HG03039 (cell line): ENCODE data around the gene ZSWIM8.
"Not testable (repeated sequence)": the region's sequence is repeated elsewhere in the genome, so short reads cannot be mapped to it uniquely, and the experiment has no call there.

ENCODE experiments used
- ATAC-seq: cut with Tn5 transposase; IDR thresholded peaks from one replicate; pipeline ENCODE4 v1.9.1; 2021; ENCODE audit warnings: mild to moderate bottlenecking, moderate library complexity; ENCODE audit not compliant: unreplicated experiment

ZSWIM8 gene

GRCh38 chr10:73785211-73785720, at the start of gene ZSWIM8:
Gene ZSWIM8, plus strand, starts transcription at chr10:73785606. Its CDS starts 273 bp downstream, at chr10:73785879.
- peak; percentile 76 for ATAC-seq

- not testable (repeated sequence) for ATAC-seq
These were observed 44.7 kb upstream of the ZSWIM8 start for GRCh38 chr10:73740501-73741254.

- no peak for ATAC-seq
These were observed 43.0 kb upstream of the ZSWIM8 start for GRCh38 chr10:73742454-73742734.

GRCh38 chr10:73743327-73743904, 42.0 kb upstream of the ZSWIM8 start:
- no peak for ATAC-seq

GRCh38 chr10:73743905-73744663, 41.3 kb upstream of the ZSWIM8 start, which contains the start of gene SEC24C:
Gene SEC24C, plus strand, starts transcription at chr10:73744372. Its CDS starts 2,461 bp downstream, at chr10:73746833.
- peak; percentile 88 for ATAC-seq

GRCh38 chr10:73744664-73744975, 40.8 kb upstream of the ZSWIM8 start:
- peak; percentile 22 for ATAC-seq

- no peak for ATAC-seq
These were observed 38.7 kb upstream of the ZSWIM8 start for GRCh38 chr10:73746721-73747120.

GRCh38 chr10:73750819-73751218, 34.6 kb upstream of the ZSWIM8 start:
- no peak for ATAC-seq

- no peak for ATAC-seq
These were observed 29.2 kb upstream of the ZSWIM8 start for GRCh38 chr10:73756183-73756582.

GRCh38 chr10:73758704-73759511, 26.5 kb upstream of the ZSWIM8 start:
- no peak for ATAC-seq

GRCh38 chr10:73759512-73760115, 25.8 kb upstream of the ZSWIM8 start:
- ATAC-seq = no peak

GRCh38 chr10:73761781-73762180, 23.6 kb upstream of the ZSWIM8 start:
- no peak for ATAC-seq

- peak; percentile 44 for ATAC-seq
These were observed 22.5 kb upstream of the ZSWIM8 start for GRCh38 chr10:73762915-73763314.

GRCh38 chr10:73763343-73763742, 22.1 kb upstream of the ZSWIM8 start:
- ATAC-seq = no peak

GRCh38 chr10:73765066-73765465, 20.3 kb upstream of the ZSWIM8 start:
- no peak for ATAC-seq

- ATAC-seq = no peak
These were observed 16.5 kb upstream of the ZSWIM8 start for GRCh38 chr10:73768881-73769280.

- ATAC-seq = no peak
These were observed 16.0 kb upstream of the ZSWIM8 start for GRCh38 chr10:73769396-73769795.

- peak; percentile 43 for ATAC-seq
These were observed 13.6 kb upstream of the ZSWIM8 start for GRCh38 chr10:73771722-73772280.

GRCh38 chr10:73772281-73773151, 12.9 kb upstream of the ZSWIM8 start:
- peak; percentile 49 for ATAC-seq
